ENCODE measurements around the gene NDE1. TPM values are rescaled to one million over a fixed set of nuclear protein-coding genes. Genes with fewer than 3 reads are reported as not detected.

The NDE1 gene
- total and polyA plus RNA-seq, 2 donors (not counting 1 experiment from before 2014, with no cell fraction given), result 23.8 to 24.0 TPM

GRCh38 chr16:15705064-15705565 is 55.1 kb downstream of the NDE1 start:
- Histone ChIP-seq H3K27ac (ENCODE audit: insufficient read depth, low read length) (no peak overlapping the region), H3K4me2 (ENCODE audit: extremely low read depth, insufficient read depth, low read length) (no peak overlapping the region), H3K4me1 (ENCODE audit: control insufficient read depth, extremely low read depth, insufficient read depth, low read length) (peaks cover 3% of the 10 kb centered on the region), H3K4me3 (replicated peaks in 1 of 4; ENCODE audit: control extremely low read depth in 1 of 4, insufficient read depth in 1 of 4, low read depth in 3 of 4, low read length in 4 of 4) (no peak overlapping the region), H2AFZ (ENCODE audit: low read length) (no peak overlapping the region), H3K9me3 (ENCODE audit: control insufficient read depth, insufficient read depth, low read depth, low read length) (no peaks in the 10 kb centered on the region), H3K79me2 (ENCODE audit: control insufficient read depth, insufficient read depth, low read length) (no peaks in the 10 kb centered on the region), H3K36me3 (ENCODE audit: control insufficient read depth, insufficient read depth, low read length) (peaks cover 3% of the 10 kb centered on the region), H3K9ac (ENCODE audit: insufficient read depth, low read length) (no peak overlapping the region), H3K27me3 (ENCODE audit: control insufficient read depth, insufficient read depth, low read length) (no peaks in the 10 kb centered on the region), H4K20me1 (ENCODE audit: control insufficient read depth, extremely low read depth, insufficient read depth, low read length) (no peaks in the 10 kb centered on the region)
- TF ChIP-seq EZH2 (IDR thresholded peaks at IDR 0.05; ENCODE audit: low read length, missing control alignments), result no peak
- TF ChIP-seq, protein P1, sequence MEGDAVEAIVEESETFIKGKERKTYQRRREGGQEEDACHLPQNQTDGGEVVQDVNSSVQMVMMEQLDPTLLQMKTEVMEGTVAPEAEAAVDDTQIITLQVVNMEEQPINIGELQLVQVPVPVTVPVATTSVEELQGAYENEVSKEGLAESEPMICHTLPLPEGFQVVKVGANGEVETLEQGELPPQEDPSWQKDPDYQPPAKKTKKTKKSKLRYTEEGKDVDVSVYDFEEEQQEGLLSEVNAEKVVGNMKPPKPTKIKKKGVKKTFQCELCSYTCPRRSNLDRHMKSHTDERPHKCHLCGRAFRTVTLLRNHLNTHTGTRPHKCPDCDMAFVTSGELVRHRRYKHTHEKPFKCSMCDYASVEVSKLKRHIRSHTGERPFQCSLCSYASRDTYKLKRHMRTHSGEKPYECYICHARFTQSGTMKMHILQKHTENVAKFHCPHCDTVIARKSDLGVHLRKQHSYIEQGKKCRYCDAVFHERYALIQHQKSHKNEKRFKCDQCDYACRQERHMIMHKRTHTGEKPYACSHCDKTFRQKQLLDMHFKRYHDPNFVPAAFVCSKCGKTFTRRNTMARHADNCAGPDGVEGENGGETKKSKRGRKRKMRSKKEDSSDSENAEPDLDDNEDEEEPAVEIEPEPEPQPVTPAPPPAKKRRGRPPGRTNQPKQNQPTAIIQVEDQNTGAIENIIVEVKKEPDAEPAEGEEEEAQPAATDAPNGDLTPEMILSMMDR (conservative IDR thresholded peaks at IDR 0.05 in 1 of 2, IDR thresholded peaks at IDR 0.05 in 1 of 2; ENCODE audit: low read depth in 1 of 2, low read length in 2 of 2), result no peak
- DNase-seq (ENCODE audit: low read depth in 2 of 2), result no peak

DNA sequence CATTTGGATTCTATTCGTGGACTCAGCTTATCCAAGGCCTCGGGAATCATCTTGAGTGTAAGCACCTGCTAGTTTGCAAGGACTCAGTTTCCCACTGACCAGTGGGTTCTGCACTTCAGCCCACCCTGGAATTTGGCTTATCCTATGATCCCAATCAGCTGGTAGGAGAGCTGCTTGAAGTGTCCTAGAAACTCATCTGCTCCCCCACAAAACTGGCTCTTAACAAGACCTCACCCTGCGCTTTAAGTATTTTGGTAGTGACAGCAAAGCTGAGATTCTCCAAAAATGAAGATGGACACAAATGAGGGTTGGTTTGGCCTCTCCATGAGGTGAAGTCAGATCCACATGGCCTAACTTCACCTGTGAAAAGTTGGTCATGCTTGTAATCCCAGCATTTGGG is 57.3 kb downstream of the NDE1 start:
- Histone ChIP-seq H3K36me3 (ENCODE audit: control insufficient read depth, insufficient read depth, low read length) (no peaks in the 10 kb centered on the region), H3K9me3 (ENCODE audit: control insufficient read depth, insufficient read depth, low read depth, low read length) (no peaks in the 10 kb centered on the region), H3K4me3 (replicated peaks in 1 of 4; ENCODE audit: control extremely low read depth in 1 of 4, insufficient read depth in 1 of 4, low read depth in 3 of 4, low read length in 4 of 4) (no peak overlapping the region), H3K27ac (ENCODE audit: insufficient read depth, low read length) (no peak overlapping the region), H3K4me1 (ENCODE audit: control insufficient read depth, extremely low read depth, insufficient read depth, low read length) (peaks cover 3% of the 10 kb centered on the region), H3K27me3 (ENCODE audit: control insufficient read depth, insufficient read depth, low read length) (no peaks in the 10 kb centered on the region), H3K79me2 (ENCODE audit: control insufficient read depth, insufficient read depth, low read length) (no peaks in the 10 kb centered on the region), H3K4me2 (ENCODE audit: extremely low read depth, insufficient read depth, low read length) (no peak overlapping the region), H4K20me1 (ENCODE audit: control insufficient read depth, extremely low read depth, insufficient read depth, low read length) (no peaks in the 10 kb centered on the region), H3K9ac (ENCODE audit: insufficient read depth, low read length) (no peak overlapping the region), H2AFZ (ENCODE audit: low read length) (no peak overlapping the region)
- DNase-seq (ENCODE audit: low read depth in 2 of 2), result no peak
- no peak for TF ChIP-seq EZH2 (IDR thresholded peaks at IDR 0.05; ENCODE audit: low read length, missing control alignments)
- TF ChIP-seq, protein P1 (conservative IDR thresholded peaks at IDR 0.05 in 1 of 2, IDR thresholded peaks at IDR 0.05 in 1 of 2; ENCODE audit: low read depth in 1 of 2, low read length in 2 of 2), result no peak

DNA sequence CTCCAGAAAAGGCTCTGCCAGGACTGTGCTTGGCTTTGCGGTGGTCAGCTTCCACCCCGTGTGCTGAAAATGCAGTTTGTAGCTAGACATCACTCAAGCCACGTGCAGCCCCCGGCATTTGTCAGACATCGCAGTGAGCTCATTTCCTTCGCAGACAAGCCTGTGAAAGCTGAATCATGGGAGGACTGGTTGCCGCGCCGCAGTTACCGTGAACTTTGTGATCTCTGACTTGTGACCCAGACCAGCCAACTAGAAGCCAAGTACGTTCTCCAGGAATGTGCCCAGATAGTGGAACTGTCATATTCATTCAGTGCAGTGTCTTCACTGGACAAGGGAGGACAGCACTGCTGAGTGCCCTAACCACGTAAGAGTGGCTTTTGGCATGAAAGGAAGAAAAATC is 58.1 kb downstream of the NDE1 start:
- Histone ChIP-seq H3K9me3 (ENCODE audit: control insufficient read depth, insufficient read depth, low read depth, low read length) (no peaks in the 10 kb centered on the region), H3K4me3 (replicated peaks in 1 of 4; ENCODE audit: control extremely low read depth in 1 of 4, insufficient read depth in 1 of 4, low read depth in 3 of 4, low read length in 4 of 4) (no peak overlapping the region), H3K79me2 (ENCODE audit: control insufficient read depth, insufficient read depth, low read length) (no peaks in the 10 kb centered on the region), H3K9ac (ENCODE audit: insufficient read depth, low read length) (no peak overlapping the region), H4K20me1 (ENCODE audit: control insufficient read depth, extremely low read depth, insufficient read depth, low read length) (no peaks in the 10 kb centered on the region), H3K27ac (ENCODE audit: insufficient read depth, low read length) (peak overlapping the region; percentile 26), H3K27me3 (ENCODE audit: control insufficient read depth, insufficient read depth, low read length) (no peaks in the 10 kb centered on the region), H2AFZ (ENCODE audit: low read length) (no peak overlapping the region), H3K4me1 (ENCODE audit: control insufficient read depth, extremely low read depth, insufficient read depth, low read length) (peaks cover 3% of the 10 kb centered on the region), H3K4me2 (ENCODE audit: extremely low read depth, insufficient read depth, low read length) (no peak overlapping the region), H3K36me3 (ENCODE audit: control insufficient read depth, insufficient read depth, low read length) (no peaks in the 10 kb centered on the region)
- peak; percentile 64 to 74 for DNase-seq (ENCODE audit: low read depth in 2 of 2)
- TF ChIP-seq, protein P1 (conservative IDR thresholded peaks at IDR 0.05 in 1 of 2, IDR thresholded peaks at IDR 0.05 in 1 of 2; ENCODE audit: low read depth in 1 of 2, low read length in 2 of 2), result no peak
- no peak for TF ChIP-seq EZH2 (IDR thresholded peaks at IDR 0.05; ENCODE audit: low read length, missing control alignments)

All from fibroblast of lung (primary cell).